SU-DHL-6 (cell line): ENCODE results near the gene CKM.

Source experiments
- H2AFZ ChIP-seq: fragments of 200-600 bp; sonication (generic); 2 replicates; pipeline ENCODE4 v1.6.1; 2014; ENCODE audit warnings: low read depth, mild to moderate bottlenecking, moderate library complexity, mixed read lengths, antibody characterized with exemption, low read length; ENCODE audit not compliant: severe bottlenecking
- H3F3A ChIP-seq: fragments of 200-600 bp; shearing (Covaris generic); 2 replicates; pipeline ENCODE4 v1.6.0; 2016; ENCODE audit warnings: antibody characterized with exemption, mild to moderate bottlenecking; ENCODE audit not compliant: insufficient read depth
- H3K27ac ChIP-seq: fragments of 200-600 bp; sonication (generic); 2 replicates; pipeline ENCODE4 v1.5.1; 2016; ENCODE audit warnings: low read depth, mild to moderate bottlenecking, low read length, moderate library complexity, mixed read lengths
- H3K27me3 ChIP-seq: fragments of 200-600 bp; sonication (generic), shearing (Covaris generic); 2 replicates; pipeline ENCODE4 v1.6.0; 2014; ENCODE audit warnings: mild to moderate bottlenecking, low read length
- H3K36me3 ChIP-seq: fragments of 200-600 bp; sonication (generic); 2 replicates; pipeline ENCODE4 v1.6.1; 2014; ENCODE audit warnings: mild to moderate bottlenecking, low read length, mixed read lengths
- H3K4me2 ChIP-seq: fragments of 300-600, 200-600 bp; shearing (Covaris generic), sonication (generic); 2 replicates; pipeline ENCODE4 v1.6.0; 2014; ENCODE audit warnings: low read length, low read depth, mild to moderate bottlenecking; ENCODE audit not compliant: poor library complexity, severe bottlenecking
- H3K4me3 ChIP-seq: fragments of 200-600 bp; sonication (generic); 2 replicates; pipeline ENCODE4 v1.5.1; 2014; ENCODE audit warnings: antibody characterized with exemption, low read length, mild to moderate bottlenecking, mixed read lengths; ENCODE audit not compliant: insufficient read depth, poor library complexity, severe bottlenecking
- H3K79me2 ChIP-seq: fragments of 200-600 bp; sonication (generic); 2 replicates; pipeline ENCODE4 v1.6.1; 2014; ENCODE audit warnings: mild to moderate bottlenecking, low read length, moderate library complexity; ENCODE audit not compliant: insufficient read depth
- H3K9ac ChIP-seq: fragments of 200-600 bp; sonication (generic); 2 replicates; pipeline ENCODE4 v1.7.0; 2014; ENCODE audit warnings: mild to moderate bottlenecking, low read length
- H3K9me2 ChIP-seq: fragments of 200-600 bp; sonication (generic); replicated peaks from 2 replicates; pipeline ENCODE4 v1.6.1; 2014; ENCODE audit warnings: low read length; ENCODE audit not compliant: insufficient read depth
- H3K9me3 ChIP-seq: fragments of 200-600 bp; sonication (generic); 2 replicates; pipeline ENCODE4 v1.6.1; 2014; ENCODE audit warnings: low read length, mixed read lengths; ENCODE audit not compliant: insufficient read depth
- H4K20me1 ChIP-seq: fragments of 200-600 bp; sonication (generic); 2 replicates; pipeline ENCODE4 v1.6.1; 2014; ENCODE audit warnings: low read depth, mild to moderate bottlenecking, antibody characterized with exemption, low read length, moderate library complexity, mixed read lengths
- CTCF ChIP-seq: fragments of 200-600 bp; sonication (generic); IDR thresholded peaks from one replicate; pipeline ENCODE4 v1.5.1; 2017; ENCODE audit warnings: antibody characterized with exemption, mild to moderate bottlenecking, low read length, moderate library complexity; ENCODE audit not compliant: insufficient read depth, poor library complexity, severe bottlenecking
- EZH2phosphoT487 ChIP-seq: fragments of 200-600 bp; sonication (generic), shearing (Covaris generic); conservative IDR thresholded peaks from 2 replicates; pipeline ENCODE4 v1.6.1; 2018; ENCODE audit warnings: mild to moderate bottlenecking, antibody characterized with exemption, low read length, moderate library complexity, mixed read lengths

CKM gene

DNA sequence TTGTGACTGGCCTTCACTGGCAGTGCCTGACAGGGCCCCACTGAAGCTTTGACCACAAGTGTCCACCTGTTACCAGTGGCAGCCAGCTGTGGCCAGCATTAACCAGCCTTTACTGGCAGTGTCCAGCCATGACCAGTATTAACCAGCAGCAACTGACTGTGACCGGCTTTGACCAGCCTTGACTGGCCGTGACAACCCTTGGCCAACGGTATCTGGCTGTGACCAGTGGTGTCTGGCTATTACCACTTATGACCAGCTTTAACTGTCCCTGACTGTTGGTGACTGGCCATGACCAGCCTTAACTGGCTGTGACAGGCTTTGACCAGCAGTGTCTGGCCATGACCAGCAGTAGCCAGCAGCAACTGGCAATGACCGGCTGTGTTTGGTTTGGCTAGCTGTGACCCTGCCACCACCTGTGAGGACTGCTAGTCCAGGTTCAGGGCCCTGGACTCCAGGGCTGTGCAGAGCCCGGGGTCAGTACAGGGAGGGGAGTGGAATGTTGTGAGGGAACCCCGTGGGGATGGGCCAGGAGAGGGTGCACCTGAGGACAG lies 32.2 kb downstream of the CKM start:
- Histone ChIP-seq H2AFZ (no peak overlapping the region), H3K79me2 (no peaks in the 10 kb centered on the region), H3K4me2 (no peak overlapping the region), H3K27ac (no peak overlapping the region), H3K9ac (no peak overlapping the region), H3K27me3 (no peaks in the 10 kb centered on the region), H3K9me2 (no peaks in the 10 kb centered on the region), H3K4me3 (no peak overlapping the region), H3F3A (no peaks in the 10 kb centered on the region), H3K9me3 (no peaks in the 10 kb centered on the region), H4K20me1 (no peaks in the 10 kb centered on the region), H3K36me3 (no peaks in the 10 kb centered on the region)
- no peak for TF ChIP-seq EZH2phosphoT487
- no peak for TF ChIP-seq CTCF

DNA sequence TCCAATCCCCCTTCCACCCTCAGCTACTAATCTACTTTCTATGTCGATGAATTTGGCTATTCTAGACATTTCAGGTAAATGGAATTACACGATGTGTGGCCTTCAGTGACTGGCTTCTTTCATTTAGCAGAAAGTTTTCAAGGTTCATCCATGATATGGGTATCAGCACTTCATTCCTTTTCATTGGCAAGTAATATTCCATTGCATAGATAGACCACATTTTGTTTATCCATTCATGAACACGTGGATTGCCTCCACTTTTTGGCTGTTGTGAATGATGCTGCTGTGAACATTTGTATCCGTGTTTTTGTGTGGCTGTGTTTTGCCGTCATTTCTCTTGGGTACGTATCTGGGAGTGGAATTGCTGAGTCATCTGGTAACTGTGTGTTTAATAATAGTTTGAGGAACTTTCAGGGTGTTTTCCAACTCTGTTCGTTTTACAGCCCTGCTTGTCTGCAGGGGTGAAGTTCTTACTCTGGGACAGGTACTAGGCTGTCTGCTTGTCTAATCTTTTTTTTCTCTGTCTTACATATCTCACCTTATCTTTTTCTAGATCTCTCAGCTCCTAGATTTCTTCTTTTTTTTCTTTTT lies 39.1 kb downstream of the CKM start:
- Histone ChIP-seq H3K9me3 (no peaks in the 10 kb centered on the region), H3K27me3 (no peaks in the 10 kb centered on the region), H3F3A (no peaks in the 10 kb centered on the region), H3K27ac (no peak overlapping the region), H2AFZ (no peak overlapping the region), H3K4me2 (no peak overlapping the region), H3K9me2 (no peaks in the 10 kb centered on the region), H3K36me3 (no peaks in the 10 kb centered on the region), H3K4me3 (no peak overlapping the region), H3K9ac (no peak overlapping the region), H3K79me2 (no peaks in the 10 kb centered on the region), H4K20me1 (no peaks in the 10 kb centered on the region)
- TF ChIP-seq EZH2phosphoT487 (no peak), CTCF (no peak)

GRCh38 chr19:45280471-45280961 lies 42.2 kb downstream of the CKM start:
- H2AFZ ChIP-seq, result no peak overlapping the region
- H3K4me3 ChIP-seq, result no peak overlapping the region
- no peaks in the 10 kb centered on the region for H3K79me2 ChIP-seq
- TF ChIP-seq EZH2phosphoT487 (no peak), CTCF (no peak)
- no peaks in the 10 kb centered on the region for H3K9me3 ChIP-seq
- H3K27ac ChIP-seq, result no peak overlapping the region
- H3F3A ChIP-seq, result no peaks in the 10 kb centered on the region
- no peaks in the 10 kb centered on the region for H3K36me3 ChIP-seq
- H3K9me2 ChIP-seq, result no peaks in the 10 kb centered on the region
- H3K9ac ChIP-seq, result no peak overlapping the region
- no peak overlapping the region for H3K4me2 ChIP-seq
- H3K27me3 ChIP-seq, result no peaks in the 10 kb centered on the region
- H4K20me1 ChIP-seq, result no peaks in the 10 kb centered on the region
